HepG2 (cell line): ENCODE results near the gene ORMDL3. TPM values are rescaled to one million over a fixed set of nuclear protein-coding genes. Genes with fewer than 3 reads are reported as not detected.

Experiments used
- HOXA9 ChIP-seq: sonication (generic); formaldehyde crosslinking; IDR thresholded peaks from 2 replicates; pipeline ENCODE4 v1.8.1; 2022; ENCODE audit warnings: missing genetic modification reagents, mild to moderate bottlenecking, moderate library complexity, borderline replicate concordance
- NCOA2 ChIP-seq: sonication (generic); formaldehyde crosslinking; IDR thresholded peaks from 2 replicates; pipeline ENCODE4 v1.8.0; 2022; ENCODE audit warnings: inconsistent platforms
- NFIB ChIP-seq: sonication (generic); formaldehyde crosslinking; IDR thresholded peaks from 2 replicates; pipeline ENCODE4 v1.9.0; 2021; ENCODE audit warnings: missing genetic modification reagents, mild to moderate bottlenecking, borderline replicate concordance
- NFYC ChIP-seq: IDR thresholded peaks from 2 replicates; pipeline ENCODE4 v1.6.1; 2016; ENCODE audit warnings: missing genetic modification reagents, missing compliant biosample characterization
- ZBTB42 ChIP-seq: sonication (generic); formaldehyde crosslinking; IDR thresholded peaks from 2 replicates; pipeline ENCODE4 v1.5.0; 2020; ENCODE audit warnings: mild to moderate bottlenecking, missing genetic modification reagents
- polyA plus RNA-seq, 8 experiments: library from polyadenylated mRNA; depleted of rRNA in 3 of 8; stranded (reverse) in 7 of 8; unstranded in 1 of 8; fragments of >200 nt; fragmentation: Illumina TruSeq in 4 of 8; extraction: Trizol in 4 of 8; gene quantifications; 2 replicates each; pipeline versions ENCODE4 v1.2.1 to v1.2.3, GENCODE V29; 2011 to 2016; ENCODE audit warnings: low read depth in 4 of 8, missing spikeins in 1 of 8, mixed read lengths in 1 of 8; ENCODE audit not compliant: insufficient read depth in 1 of 8
- total RNA-seq, 5 experiments: library from RNA; depleted of rRNA; stranded (reverse); fragments of >200 nt; fragmentation: Illumina TruSeq; extraction: Trizol; gene quantifications; 2 replicates each; pipeline ENCODE4 v1.2.3, GENCODE V29; 2016; ENCODE audit warnings: low read depth in 1 of 5
- TF ChIP-seq, protein P1 (sequence below): sonication (generic); formaldehyde crosslinking; IDR thresholded peaks from 2 replicates; pipeline ENCODE4 v1.8.1; 2023; ENCODE audit warnings: mild to moderate bottlenecking, missing genetic modification reagents
- TF ChIP-seq, protein P2 (sequence below): IDR thresholded peaks from 2 replicates; pipeline ENCODE4 v1.6.1; 2012; ENCODE audit warnings: low read length, improper control_type of control experiment
- TF ChIP-seq, protein P3 (sequence below): sonication (generic); formaldehyde crosslinking; IDR thresholded peaks from 2 replicates; pipeline ENCODE4 v1.4.0; 2020; ENCODE audit warnings: mild to moderate bottlenecking, missing genetic modification reagents
- TF ChIP-seq, protein P4 (sequence below): sonication (generic); formaldehyde crosslinking; IDR thresholded peaks from 2 replicates; pipeline ENCODE4 v1.4.0; 2020; ENCODE audit warnings: missing genetic modification reagents, borderline replicate concordance
- TF ChIP-seq, protein P5 (sequence below): sonication (generic); formaldehyde crosslinking; IDR thresholded peaks from 2 replicates; pipeline ENCODE4 v1.4.0; 2020; ENCODE audit warnings: missing genetic modification reagents
- TF ChIP-seq, protein P6 (sequence below): sonication (generic); formaldehyde crosslinking; IDR thresholded peaks from 2 replicates; pipeline ENCODE4 v1.4.0; 2020; ENCODE audit warnings: mild to moderate bottlenecking, low read depth, missing genetic modification reagents

ORMDL3 gene
- total and polyA plus RNA-seq, 2 of the 13 experiments (the other 11 are each of a cell fraction or from before 2014, with no cell fraction given): 181 to 384 TPM

DNA sequence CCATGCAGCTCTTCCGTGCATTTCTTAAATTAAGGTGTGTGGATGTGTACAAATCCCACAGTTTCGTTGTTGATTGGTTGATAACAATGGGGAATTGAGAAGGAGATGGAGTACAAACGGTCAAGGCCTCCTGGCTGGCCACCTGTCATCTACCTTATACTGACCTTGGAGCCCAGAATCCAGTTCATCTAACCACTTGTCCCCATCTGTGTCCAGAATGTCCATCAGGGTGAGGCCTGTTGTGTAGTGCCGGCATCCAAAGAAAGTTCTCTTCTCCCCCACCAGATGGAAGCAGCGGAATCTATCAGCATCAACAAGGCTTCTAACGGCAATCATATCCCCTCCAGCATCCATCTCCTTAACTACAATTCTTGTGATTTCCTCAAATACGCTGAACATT is 10.5 kb downstream of the ORMDL3 start (continued):
- TF ChIP-seq, protein P1, sequence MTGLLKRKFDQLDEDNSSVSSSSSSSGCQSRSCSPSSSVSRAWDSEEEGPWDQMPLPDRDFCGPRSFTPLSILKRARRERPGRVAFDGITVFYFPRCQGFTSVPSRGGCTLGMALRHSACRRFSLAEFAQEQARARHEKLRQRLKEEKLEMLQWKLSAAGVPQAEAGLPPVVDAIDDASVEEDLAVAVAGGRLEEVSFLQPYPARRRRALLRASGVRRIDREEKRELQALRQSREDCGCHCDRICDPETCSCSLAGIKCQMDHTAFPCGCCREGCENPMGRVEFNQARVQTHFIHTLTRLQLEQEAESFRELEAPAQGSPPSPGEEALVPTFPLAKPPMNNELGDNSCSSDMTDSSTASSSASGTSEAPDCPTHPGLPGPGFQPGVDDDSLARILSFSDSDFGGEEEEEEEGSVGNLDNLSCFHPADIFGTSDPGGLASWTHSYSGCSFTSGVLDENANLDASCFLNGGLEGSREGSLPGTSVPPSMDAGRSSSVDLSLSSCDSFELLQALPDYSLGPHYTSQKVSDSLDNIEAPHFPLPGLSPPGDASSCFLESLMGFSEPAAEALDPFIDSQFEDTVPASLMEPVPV (CRISPR knock-in tag): no peak
- TF ChIP-seq NCOA2 (CRISPR knock-in tag): no peak
- TF ChIP-seq NFIB (CRISPR knock-in tag): no peak
- TF ChIP-seq, protein P2, sequence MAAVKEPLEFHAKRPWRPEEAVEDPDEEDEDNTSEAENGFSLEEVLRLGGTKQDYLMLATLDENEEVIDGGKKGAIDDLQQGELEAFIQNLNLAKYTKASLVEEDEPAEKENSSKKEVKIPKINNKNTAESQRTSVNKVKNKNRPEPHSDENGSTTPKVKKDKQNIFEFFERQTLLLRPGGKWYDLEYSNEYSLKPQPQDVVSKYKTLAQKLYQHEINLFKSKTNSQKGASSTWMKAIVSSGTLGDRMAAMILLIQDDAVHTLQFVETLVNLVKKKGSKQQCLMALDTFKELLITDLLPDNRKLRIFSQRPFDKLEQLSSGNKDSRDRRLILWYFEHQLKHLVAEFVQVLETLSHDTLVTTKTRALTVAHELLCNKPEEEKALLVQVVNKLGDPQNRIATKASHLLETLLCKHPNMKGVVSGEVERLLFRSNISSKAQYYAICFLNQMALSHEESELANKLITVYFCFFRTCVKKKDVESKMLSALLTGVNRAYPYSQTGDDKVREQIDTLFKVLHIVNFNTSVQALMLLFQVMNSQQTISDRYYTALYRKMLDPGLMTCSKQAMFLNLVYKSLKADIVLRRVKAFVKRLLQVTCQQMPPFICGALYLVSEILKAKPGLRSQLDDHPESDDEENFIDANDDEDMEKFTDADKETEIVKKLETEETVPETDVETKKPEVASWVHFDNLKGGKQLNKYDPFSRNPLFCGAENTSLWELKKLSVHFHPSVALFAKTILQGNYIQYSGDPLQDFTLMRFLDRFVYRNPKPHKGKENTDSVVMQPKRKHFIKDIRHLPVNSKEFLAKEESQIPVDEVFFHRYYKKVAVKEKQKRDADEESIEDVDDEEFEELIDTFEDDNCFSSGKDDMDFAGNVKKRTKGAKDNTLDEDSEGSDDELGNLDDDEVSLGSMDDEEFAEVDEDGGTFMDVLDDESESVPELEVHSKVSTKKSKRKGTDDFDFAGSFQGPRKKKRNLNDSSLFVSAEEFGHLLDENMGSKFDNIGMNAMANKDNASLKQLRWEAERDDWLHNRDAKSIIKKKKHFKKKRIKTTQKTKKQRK: no peak
- no peak for TF ChIP-seq NFYC (CRISPR knock-in tag)
- TF ChIP-seq, protein P3, sequence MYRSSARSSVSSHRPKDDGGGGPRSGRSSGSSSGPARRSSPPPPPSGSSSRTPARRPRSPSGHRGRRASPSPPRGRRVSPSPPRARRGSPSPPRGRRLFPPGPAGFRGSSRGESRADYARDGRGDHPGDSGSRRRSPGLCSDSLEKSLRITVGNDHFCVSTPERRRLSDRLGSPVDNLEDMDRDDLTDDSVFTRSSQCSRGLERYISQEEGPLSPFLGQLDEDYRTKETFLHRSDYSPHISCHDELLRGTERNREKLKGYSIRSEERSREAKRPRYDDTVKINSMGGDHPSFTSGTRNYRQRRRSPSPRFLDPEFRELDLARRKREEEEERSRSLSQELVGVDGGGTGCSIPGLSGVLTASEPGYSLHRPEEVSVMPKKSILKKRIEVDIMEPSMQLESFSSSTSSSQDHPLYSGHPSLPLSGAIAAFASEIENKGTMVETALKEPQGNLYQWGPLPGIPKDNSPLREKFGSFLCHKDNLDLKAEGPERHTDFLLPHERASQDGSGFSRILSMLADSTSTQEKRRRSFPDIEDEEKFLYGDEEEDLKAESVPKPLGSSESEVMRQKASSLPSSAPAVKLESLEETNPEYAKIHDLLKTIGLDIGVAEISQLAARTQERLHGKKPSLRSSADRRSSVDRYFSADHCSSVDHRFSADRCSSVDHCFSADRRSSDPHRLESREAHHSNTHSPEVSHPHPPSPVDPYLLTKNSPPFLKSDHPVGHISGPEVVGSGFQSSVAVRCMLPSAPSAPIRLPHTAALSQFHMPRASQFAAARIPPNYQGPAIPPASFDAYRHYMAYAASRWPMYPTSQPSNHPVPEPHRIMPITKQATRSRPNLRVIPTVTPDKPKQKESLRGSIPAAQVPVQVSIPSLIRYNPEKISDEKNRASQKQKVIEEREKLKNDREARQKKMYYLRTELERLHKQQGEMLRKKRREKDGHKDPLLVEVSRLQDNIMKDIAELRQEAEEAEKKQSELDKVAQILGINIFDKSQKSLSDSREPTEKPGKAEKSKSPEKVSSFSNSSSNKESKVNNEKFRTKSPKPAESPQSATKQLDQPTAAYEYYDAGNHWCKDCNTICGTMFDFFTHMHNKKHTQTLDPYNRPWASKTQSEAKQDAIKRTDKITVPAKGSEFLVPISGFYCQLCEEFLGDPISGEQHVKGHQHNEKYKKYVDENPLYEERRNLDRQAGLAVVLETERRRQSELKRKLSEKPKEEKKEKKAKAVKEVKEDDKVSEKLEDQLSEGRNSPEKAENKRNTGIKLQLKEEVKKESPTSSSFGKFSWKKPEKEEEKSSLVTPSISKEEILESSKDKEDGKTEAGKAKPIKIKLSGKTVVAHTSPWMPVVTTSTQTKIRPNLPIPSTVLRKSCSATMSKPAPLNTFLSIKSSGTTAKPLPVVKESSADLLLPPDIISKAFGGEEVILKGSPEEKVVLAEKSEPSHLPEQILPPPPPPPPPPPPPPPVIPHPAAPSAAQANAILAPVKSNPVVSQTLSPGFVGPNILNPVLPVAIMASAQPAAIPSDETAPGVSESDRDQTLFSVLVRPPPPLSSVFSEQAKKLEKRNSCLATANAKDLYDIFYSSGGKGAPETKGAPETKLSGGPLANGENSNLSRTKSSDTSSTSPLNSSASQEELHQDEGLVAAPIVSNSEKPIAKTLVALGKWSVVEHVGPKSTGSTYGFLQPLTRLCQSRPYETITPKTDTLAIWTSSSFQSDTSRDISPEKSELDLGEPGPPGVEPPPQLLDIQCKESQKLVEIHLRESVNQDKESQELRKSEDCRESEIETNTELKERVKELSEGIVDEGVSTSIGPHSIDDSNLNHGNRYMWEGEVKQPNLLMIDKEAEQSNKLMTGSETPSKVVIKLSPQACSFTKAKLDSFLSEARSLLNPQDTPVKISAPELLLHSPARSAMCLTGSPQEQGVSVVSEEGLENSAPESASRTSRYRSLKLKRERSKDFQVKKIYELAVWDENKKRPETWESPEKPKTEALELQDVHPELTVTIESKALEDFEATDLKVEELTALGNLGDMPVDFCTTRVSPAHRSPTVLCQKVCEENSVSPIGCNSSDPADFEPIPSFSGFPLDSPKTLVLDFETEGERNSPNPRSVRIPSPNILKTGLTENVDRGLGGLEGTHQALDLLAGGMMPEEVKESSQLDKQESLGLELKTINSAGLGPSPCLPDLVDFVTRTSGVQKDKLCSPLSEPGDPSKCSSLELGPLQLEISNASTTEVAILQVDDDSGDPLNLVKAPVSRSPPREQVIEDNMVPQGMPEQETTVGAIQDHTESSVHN (CRISPR knock-in tag): no peak
- TF ChIP-seq ZBTB42: no peak
- no peak for TF ChIP-seq HOXA9
- TF ChIP-seq, protein P4, sequence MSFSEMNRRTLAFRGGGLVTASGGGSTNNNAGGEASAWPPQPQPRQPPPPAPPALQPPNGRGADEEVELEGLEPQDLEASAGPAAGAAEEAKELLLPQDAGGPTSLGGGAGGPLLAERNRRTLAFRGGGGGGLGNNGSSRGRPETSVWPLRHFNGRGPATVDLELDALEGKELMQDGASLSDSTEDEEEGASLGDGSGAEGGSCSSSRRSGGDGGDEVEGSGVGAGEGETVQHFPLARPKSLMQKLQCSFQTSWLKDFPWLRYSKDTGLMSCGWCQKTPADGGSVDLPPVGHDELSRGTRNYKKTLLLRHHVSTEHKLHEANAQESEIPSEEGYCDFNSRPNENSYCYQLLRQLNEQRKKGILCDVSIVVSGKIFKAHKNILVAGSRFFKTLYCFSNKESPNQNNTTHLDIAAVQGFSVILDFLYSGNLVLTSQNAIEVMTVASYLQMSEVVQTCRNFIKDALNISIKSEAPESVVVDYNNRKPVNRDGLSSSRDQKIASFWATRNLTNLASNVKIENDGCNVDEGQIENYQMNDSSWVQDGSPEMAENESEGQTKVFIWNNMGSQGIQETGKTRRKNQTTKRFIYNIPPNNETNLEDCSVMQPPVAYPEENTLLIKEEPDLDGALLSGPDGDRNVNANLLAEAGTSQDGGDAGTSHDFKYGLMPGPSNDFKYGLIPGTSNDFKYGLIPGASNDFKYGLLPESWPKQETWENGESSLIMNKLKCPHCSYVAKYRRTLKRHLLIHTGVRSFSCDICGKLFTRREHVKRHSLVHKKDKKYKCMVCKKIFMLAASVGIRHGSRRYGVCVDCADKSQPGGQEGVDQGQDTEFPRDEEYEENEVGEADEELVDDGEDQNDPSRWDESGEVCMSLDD (CRISPR knock-in tag): no peak
- TF ChIP-seq, protein P5, sequence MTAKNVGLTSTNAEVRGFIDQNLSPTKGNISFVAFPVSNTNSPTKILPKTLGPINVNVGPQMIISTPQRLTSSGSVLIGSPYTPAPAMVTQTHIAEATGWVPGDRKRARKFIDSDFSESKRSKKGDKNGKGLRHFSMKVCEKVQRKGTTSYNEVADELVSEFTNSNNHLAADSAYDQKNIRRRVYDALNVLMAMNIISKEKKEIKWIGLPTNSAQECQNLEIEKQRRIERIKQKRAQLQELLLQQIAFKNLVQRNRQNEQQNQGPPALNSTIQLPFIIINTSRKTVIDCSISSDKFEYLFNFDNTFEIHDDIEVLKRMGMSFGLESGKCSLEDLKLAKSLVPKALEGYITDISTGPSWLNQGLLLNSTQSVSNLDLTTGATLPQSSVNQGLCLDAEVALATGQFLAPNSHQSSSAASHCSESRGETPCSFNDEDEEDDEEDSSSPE (CRISPR knock-in tag): no peak
- TF ChIP-seq, protein P6, sequence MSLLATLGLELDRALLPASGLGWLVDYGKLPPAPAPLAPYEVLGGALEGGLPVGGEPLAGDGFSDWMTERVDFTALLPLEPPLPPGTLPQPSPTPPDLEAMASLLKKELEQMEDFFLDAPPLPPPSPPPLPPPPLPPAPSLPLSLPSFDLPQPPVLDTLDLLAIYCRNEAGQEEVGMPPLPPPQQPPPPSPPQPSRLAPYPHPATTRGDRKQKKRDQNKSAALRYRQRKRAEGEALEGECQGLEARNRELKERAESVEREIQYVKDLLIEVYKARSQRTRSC: no peak
